NCI-H2196 (cell line): ENCODE results near the gene MPDZ.

Experiments
- DNase-seq: peaks from one replicate; lab custom pipeline; 2025; ENCODE audit not compliant: unreplicated experiment; lab: John Stamatoyannopoulos, UW

The MPDZ gene

DNA sequence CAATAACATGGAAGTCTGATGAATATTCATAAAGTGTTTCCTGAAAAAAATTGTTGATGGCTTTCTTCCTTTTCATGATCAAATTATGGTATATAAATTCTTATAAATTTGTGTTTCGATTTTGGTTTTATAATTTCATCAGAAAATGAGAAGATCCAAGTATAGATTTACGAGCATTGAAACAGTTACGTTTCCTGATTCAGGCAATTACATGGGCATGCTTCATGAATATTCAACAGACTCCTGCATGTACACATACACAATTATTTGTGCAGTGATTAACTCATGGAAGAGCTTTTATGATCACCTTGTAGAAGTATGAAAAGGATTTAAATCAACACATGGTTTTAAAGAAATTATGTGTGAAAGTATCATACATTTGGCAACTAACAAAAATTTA is 136.7 kb downstream of the MPDZ start:
- no peak for DNase-seq

DNA sequence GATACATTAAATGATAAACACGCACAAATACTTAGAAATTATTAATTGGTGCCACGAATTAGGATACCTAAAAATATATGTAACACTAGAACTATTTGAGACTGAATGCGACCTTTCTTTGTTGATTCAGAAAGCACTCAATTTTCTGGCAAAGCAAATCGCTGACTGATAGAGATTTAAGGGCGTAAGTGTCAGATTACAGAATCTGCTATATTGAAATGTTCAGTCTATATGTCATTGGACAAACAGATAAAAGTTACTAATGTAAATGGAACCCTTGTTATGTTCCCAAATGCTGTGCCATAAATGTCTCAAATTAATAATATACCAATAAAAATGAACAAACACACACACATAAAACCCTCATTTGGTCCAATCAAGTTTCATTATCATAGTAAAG is 137.9 kb downstream of the MPDZ start:
- no peak for DNase-seq

DNA sequence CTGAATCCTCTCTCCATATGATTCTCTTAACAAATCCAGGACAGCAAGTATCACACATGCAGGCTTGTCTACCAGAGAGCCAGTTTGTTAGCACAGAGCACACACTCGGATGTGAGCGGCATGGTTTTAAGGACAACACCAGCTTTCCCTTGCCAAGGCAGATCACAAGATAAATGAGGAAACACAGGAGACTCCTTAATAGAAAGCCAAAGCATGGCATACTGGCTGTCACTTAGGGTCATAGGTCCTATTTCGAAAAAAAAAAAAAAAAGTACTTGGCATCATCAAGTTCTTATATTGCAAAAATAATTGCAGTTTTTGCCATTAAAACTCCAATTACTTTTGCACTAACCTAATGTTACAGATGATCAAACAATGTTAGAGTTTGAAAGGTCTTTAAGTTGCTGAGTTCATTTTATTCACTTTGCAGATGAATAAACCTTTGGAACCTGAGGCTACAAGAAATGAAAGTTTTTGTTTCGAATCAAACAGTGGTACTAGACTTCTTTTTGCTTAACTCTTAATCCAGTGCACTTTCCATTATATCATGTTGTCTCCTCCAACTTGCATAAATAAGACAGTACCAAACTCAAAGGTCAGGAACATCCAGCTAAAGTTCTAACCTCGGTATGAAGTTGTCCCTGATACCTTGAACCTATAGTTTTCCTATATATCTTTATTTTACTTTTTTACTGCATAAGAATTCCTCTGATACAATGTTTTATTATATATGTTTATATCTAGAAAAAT is 138.5 kb downstream of the MPDZ start:
- DNase-seq = no peak

DNA sequence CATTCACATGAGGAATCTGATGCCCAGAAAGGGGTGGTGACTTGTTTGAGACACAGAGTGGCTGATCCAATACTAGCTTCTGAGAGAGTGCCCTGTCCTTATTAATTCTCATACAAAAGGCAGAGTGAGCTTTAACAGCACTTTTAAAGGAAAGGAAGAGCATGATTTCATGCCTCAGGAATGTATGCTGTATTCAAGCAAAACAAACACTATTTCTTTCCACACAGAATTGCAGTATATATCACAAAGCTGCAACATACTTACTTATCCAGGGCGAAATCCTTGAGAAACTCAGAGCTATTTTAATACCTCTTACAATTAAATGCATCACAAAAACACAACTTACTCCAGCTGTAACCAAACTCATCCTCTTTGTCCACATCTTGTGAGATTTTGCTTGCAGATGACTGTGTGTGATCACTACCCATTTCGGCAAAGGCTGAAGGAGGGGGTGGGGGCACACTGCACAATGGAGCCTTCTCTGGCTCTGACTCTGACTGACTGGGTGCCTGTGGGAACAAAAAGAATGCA is 139.8 kb downstream of the MPDZ start:
- peak; percentile 42 for DNase-seq

DNA sequence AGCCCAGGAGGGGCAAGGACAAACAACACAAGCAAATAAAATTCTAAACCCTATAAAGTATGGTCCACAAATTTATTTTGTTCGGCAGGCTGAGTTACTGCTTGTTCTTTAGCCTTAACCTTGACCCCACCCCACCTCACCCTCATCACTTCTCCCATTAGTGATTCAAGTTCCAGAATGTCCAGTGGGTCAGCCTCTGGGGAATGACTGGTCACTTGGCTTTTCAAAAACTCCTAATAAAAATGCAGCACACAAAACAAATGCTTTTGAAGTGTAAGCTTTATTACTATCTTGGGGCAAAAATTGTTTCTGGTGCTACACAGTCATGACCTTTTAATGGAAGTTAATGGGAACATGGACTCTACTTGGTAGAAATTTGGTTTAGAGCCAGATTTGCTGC is 142.1 kb downstream of the MPDZ start:
- DNase-seq = no peak

DNA sequence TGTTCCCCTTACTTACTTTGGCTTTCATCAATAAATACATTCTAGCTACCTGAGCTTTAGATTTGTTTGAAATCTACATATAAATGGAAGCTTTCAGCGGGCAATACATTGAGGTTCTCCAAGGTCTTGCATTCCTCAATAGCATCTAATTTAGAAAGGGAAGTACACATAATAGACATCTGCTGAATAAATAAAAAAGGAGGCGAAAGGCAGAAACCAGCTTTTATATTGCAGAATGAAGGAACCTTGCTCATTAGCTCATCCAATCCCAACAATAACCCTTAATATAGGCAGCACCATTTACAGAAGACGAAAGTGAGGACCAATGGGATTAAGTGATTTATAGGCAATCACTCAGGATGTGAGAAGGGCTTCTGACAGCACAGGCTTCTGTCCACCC is 147.5 kb downstream of the MPDZ start:
- DNase-seq = no peak

DNA sequence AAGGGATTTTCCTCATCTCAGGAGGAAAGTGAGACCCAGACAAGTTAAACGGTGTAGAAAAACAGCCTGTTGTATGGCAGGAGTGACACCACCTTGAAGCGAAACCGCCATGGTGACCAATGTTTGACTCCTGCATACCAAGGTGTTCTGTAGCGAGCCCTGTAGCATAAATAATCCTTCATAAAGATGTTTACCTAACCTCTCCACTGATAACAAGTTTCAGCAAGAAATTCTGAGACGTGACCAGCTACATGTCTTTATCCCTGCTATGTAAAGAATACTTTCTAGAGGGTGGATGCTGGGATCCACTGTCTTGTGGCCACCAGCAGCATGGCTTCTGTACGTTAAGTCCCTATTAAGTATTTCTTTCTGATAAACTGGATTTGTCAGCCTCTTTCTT is 148.1 kb downstream of the MPDZ start:
- no peak for DNase-seq

DNA sequence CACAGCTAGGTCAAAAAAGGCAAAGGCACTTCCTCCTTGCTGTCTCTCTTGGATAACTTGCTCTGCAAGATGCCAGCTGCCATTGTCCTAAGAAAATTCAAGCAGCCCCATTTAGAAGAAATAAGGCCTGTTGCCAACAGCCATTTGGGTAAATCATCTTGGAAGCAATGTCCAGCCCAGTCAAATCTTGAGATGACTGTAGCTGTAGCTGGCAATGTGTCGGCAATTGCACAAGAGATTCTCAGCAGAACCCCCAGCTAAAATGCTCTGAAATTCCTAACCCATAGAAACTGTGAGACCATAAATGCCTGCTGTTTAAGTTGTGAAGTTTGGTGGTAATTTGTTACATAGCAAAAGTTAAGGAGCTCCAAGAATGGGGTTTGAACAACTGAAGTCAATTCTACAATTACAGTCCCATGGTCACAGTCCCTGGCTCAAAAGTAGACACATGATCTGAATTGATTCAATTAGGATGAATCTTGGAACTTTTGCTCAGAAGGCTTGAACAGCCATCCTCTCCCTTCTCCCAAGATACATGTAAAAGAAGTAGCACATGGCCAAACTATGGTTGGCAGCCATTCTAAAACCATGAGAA is 151.1 kb downstream of the MPDZ start:
- DNase-seq = no peak

DNA sequence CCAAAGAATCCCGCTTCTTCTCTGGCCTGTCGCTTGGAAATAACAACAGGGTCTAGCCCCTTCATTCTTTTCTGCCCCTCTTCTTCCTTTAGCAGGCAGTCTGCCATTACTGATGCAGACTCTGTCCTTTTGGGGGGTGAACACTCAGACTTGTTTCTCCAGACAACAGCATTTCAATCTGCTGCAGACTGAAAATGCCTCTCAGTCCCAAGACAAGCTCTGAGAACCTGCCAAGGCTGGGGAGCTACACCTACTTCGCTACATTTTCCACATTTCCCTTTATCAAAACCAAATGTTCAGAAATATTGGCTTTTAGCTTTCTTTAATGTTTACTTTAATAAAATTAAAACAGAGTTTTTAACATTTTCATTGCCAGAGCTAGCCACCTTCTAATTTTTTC is 152.4 kb downstream of the MPDZ start:
- no peak for DNase-seq

DNA sequence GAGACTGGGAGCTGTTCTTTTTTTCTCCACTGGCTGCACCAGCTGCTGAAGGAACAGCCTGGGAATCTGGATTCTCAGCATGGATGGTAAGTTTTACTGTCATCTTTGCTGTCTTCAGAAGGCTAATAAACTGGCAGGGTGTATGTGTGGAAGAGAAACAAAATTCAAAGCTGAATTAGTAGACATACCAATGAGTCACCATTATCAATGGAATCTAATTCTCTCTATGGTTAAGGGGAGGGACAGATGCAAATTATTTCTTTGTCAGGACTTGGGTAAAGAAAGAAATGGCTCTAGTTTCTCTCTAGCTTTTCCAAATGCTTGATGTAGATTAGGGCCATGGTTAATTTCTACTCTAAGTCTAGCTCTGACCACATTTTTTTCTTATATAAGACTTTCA is 154.2 kb downstream of the MPDZ start:
- DNase-seq = no peak

DNA sequence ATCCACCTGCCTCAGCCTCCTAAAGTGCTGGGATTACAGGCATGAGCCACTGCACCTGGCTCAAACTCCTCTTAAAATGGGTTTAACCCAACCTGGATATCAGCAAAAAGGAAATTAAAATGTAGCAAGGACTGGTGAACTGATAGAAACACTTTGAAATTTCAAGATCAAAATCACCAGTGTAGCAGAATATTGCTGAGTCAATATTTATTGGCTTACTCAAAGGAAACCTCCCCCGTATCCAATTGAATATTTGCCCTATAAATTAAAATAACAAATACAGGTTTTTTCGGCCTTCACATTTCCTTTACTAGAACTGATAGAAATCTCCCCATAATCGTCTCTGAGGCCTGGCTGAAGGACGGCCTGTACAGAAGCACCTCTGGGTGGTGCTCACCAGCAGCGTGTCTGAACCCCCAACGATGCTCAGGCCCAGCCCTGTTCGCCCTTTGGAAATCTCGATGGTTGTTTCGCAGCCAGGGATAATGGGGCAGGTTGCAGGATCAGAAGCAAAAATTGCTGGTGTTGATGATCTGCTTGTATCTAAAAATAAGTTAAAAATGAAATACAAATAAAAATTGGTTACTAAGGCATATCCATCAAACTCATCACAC is 156.6 kb downstream of the MPDZ start:
- DNase-seq = no peak

DNA sequence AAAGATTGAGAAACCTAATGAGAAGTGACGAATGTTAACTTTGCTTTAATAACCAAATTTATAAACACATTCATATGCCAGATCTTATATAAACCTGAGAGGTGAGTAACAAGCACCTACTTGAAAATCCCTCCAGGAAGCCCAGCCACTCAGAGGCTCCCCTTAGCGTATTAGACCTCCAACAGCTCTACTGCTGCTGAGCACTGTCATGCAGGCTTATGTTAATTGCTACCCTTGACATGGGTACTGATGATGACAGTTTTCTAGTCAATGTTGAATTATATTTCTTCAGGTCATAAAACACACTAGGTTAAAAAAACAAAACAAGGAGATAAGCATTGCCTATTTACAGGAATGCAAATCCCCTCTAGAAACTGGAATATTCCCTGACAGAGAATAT is 161.2 kb downstream of the MPDZ start:
- DNase-seq = no peak

DNA sequence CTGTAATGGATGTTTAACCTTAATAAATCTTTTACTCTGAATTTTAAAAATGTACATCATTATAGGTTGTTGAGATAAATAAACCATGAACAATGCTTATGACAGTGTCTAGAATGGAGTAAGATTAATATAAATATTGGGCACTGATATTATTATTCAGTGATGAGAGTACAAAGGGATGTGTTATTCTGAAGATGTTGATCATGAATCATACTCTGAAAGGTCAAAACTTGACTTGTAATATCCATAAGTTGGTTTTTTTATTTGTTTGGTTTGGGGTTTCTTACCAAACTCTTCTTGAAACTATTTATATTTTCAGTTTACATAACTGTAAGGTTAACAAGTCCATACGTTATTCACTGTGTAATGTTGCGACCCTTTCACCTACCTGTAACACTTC is 163.2 kb downstream of the MPDZ start:
- no peak for DNase-seq

DNA sequence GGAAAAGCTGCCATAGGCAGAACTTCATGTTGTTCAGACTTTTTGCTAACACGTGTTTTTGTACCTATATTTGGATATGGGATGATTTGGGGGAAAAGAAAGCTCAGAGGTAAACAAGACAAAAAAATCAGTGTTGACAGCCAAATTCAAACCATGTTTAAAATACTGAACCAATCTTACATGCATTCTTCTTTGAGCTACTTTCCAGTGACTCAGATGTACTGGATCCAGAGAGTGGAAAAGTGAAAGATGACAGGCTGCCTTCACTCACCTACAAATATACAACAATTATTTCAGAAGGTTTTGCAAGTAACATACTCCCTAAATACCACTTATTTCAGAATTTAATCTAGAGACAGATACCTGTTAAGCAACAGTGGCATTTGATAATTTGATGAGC is 165.7 kb downstream of the MPDZ start:
- no peak for DNase-seq

DNA sequence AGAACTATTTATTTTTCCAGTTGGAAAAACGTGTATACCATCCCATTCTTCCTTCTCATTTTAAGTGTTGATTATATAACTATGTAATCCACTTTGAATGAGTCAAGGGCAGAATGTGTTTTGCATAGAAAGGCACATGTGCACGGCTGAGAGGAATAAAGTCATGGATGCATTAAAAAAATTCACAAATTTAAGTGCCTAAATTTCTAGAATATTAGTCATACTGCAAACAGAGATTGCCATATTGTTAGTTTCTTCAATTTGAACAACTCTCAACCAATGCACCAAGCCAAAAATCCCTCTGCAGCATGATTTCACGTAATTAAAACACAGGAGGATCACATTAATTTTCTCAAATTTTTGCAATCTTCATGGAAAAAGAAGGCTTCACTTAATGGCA is 166.3 kb downstream of the MPDZ start:
- DNase-seq = no peak

DNA sequence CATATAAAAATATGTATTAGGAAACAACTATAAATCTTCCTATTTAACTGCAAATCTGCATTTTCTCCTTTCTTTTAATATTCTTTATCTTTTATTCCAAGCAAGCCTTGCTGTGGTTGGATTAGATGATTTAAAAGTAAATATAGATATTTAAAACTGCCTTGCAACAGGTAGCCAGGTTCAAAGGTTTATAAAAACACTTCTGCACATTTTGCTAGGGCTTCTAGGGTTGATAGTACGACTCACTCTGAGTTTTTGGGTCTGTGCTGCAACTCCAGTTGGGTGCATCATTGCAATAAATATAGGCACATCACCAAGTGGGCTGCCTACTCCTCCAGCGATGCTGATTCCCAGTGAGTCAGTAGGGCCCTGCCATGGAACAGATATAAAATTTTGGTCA is 167.7 kb downstream of the MPDZ start:
- DNase-seq = no peak

DNA sequence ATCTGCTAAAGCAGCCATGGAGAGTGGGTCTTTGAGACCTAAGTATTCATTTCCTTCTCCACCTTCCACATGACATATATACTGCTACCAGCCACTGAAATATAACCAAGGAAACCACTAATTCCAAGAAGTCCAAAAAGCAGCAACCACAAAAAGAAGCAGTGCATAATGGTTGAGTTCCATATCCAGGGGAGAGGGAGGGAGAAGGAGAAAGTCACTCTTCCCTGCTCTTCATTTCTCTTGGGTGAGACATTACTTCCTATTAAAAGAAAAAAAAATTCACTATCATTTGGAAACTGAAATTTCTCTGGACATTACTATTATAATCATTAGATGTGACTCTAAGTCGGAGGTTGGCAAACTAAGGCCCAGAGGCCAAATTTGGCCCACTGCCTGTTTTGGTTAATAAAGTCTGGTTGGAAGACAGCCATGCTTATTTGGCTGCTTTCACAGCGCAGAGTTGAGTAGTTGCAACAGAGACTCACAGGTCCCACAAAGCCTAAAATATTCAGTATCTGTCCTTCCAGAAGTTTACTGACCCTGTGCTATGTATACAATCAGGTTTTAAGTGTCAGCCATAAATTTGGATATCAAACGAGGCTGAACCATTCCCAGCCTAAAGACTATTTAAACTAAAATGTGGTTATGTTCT is 168.6 kb downstream of the MPDZ start:
- DNase-seq = peak; percentile 82

DNA sequence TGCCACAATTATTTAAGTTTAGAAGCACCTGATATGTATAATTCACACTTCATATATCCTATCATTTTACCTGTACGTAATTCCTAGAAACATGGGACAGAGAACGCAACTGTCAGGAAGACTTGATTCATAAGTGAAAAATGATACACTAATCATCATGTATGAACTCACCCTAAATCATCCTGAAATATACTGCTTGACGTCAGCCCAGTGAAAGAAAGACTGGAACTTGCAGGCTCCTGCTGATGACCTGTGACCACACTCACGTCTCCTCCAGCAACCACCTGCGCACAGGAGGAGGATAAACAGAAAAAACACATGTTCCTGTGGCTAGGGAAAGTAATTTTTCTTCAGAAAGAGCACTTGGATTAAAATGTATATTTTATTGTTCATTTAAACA is 169.7 kb downstream of the MPDZ start:
- no peak for DNase-seq

DNA sequence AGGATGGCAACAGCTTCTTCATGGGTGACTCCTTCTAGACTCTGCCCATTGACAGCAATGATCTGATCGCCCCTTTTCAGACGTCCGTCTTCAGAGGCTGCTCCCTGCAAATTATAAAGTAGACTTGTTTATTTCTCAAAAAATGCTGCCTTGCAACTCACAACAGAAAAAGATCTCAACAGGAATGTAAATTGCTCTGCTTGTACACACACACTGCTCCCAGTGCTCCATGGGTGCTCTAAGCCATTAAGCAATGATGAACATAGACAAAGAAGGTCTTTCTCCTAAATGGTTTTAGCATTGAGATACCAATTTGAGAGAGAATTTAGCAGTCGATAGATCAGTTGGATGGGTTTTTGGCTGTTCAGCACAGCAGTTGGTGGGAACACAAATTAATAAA is 172.5 kb downstream of the MPDZ start:
- no peak for DNase-seq

DNA sequence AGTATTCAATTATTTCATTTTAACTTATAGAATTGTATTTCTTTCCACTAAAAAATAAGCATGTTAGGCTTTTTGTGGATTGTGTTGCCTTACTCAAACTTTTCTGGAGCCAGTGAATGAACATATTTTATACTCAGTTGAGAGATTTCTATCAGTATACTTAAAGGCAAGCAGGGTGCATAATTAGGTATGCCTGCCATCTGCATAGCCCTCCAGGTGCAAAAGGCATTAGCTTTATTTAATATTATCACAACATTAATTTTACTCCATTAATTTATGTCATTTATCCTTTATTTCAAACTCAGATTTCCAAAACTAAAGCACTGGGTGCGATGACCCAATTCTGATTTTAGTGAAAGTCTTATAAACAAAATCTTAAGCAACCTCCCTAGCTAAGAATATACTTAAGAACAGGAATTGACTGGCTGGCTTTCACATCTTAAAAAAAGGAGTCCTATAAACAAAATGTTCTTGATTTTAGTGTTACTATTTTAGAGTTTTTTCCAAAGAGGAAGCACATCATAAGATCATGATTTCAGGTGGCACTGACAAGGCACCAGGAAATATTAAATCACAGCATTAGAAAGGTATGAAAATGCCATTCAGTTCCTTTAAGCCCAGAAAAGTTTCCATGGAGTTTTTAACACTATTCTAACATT is 178.4 kb downstream of the MPDZ start:
- DNase-seq = no peak

DNA sequence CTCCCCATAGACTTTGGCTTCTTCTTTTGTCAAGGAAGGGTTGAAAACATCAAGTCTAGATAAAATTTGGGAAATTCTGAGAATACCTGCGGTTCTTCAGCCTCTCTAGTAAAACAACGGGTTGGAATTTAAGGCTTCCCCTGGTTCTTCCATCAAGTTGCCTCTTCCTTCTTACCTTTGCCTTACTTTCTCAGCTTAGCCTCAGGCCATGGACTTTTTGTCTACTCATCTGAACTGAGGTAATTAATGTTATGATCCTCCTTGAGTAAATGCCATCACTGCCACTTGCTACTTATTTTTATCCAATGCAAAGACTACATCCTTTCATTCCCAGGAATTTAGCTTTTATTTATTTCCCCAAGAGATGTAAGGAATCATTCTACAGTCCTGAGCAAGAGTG is 184.4 kb downstream of the MPDZ start:
- no peak for DNase-seq
